GM21390 (cell line): ENCODE measurements around the gene CFI.

ENCODE experiments used
- ATAC-seq: cut with Tn5 transposase; IDR thresholded peaks from one replicate; pipeline ENCODE4 v1.9.1; 2021; ENCODE audit not compliant: unreplicated experiment

The CFI gene

DNA sequence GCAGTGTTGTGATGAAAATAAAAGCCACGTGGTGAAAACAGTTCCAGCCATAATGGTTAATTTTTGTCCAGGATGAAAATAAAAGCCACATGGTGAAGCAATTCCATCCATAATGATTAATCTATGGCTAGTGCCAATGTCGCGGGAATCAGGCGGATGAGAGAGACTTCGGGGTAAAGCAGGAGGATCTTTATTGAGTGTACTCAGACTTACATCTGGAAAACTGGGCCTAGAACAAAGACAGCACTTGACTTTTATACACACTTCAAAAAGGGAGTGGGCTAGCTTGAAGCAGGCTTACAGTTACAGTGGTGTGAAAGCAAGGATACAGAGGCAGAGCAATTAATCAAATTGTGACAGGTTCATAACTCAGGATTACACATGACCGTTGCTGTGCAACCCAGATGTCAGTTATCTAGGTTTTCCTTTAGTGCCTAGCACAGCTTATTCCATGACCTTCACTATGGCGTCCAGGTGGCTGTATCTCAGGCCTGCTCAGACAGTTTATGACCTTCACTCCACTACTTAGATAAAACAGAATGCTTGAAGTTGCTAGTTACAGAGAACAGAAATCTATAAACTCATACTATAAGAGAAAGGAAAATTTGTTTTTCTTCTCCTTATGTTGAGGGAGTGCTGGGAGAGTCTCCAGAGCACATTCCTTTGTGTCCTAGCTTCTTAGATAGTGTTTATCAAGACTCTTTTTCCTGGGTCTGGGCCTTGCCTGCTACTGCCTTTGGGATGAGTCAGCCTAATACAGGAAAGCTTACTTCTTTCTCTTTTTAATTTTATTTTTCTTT, 66.0 kb downstream of the CFI start:
- ATAC-seq, result no peak

DNA sequence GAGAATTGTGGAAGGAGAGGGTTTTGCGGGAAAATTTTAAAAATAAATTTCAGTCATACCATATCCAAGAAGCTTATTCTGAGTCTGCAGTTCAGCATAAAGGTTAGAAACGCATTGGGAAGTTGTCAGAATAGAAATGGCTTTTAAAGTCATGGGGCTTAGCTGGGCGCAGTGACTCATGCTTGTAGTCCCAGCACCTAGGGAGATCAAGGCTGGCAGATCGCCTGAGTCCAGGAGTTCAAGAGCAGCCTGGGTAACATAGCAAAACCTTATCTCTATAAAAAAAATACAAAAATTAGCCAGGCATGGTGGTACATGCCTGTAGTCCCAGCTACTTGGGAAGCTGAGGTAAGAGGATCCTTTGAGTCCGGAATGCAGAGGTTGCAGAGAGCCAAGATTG, 68.1 kb downstream of the CFI start:
- ATAC-seq, result no peak

DNA sequence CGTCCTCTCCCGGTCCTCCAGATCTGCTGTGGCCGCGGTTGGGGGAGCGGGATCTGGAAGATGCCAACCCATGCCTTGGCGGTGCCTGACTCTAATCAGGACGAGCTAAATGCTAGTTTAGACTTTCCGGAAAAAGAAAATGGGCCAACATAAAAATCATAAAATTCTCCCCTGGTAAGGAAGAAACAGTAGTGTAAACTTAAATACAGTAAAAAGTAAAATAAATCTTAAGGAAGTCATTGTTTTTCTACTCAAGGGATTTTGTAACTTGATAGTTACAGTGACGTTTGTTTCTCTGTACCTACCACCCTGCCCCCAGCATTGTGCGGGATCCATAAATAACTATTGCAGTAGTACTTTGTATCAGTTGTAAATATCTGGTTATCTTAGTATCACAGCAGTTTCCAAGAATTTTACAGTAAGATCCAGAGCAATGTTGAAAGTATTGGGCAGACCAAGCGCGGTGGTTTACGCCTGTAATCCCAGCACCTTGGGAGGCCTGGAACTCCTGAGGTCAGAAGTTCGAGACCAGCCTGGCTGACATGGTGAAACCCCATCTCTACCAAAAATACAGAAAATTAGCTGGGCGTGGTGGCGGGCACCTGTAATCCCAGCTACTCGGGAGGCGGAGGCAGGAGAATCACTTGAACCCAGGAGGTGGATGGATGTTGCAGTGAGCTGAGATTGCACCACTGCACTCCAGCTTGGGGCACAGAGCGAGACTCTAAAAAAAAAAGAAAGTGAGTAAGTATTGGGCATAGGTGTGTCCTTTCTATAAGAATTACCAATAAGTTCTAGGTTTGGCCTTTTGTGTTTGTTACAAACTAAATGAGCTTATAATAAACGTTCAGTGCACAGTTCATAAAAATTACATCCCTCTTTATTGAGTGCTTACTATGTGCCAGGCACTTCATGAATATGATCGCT, 70.9 kb downstream of the CFI start:
- no peak for ATAC-seq

- peak; percentile 79 for ATAC-seq
These were observed 71.8 kb downstream of the CFI start, which contains the start of gene PLA2G12A for GRCh38 chr4:109729718-109730618. Gene PLA2G12A (minus strand): TSS chr4:109730070. CDS start chr4:109729809, 261 bp downstream.

DNA sequence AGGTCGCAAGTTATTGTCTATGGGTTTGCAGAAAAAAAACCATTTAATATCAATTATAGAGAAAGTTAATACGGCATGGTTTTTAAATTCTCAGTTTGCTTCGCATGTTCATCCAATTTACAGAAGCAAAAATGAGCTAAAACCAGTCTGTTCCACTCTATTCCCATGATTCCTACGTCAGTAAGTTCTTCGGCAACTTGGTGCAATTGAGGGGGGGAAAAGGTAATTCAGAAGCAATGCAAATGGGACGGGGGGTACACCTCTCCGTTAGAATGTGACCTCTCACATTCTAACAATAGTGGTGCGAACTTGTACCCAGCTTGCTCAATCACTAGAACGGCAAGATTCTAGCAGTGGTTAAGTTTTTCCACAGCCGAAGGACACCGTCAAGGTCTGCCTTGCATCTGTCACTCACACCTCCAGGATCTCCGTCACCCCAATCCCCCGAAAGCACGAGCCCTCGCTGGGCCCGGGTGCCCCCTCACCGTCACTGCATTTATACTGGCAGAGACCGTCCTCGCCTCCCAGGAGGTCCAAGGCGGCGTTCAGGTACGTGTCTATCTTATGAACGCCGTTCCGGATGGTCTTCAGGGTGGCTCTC, 72.6 kb downstream of the CFI start:
- no peak for ATAC-seq

DNA sequence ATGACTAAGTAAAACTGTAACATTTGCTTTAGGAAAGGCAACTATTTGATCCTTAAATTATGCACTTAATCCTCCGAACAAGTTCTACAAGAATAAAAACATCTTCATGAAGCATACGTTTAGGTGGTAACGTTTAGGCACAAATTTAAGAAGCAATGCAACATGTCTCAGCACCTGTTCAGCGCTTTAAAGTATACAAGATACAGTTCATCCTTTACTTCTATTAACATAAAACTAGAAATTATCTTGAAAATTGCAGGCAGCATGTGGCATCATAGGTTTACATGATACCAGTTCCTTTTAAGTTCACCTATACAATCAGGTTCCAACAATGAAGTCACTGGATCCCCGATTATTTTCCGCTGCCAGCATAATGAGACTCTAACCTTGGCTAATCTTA, 73.4 kb downstream of the CFI start:
- no peak for ATAC-seq

GRCh38 chr4:109723110-109723509, 78.7 kb downstream of the CFI start:
- no peak for ATAC-seq

- ATAC-seq, result no peak
These were observed 79.4 kb downstream of the CFI start for GRCh38 chr4:109722357-109722756.

DNA sequence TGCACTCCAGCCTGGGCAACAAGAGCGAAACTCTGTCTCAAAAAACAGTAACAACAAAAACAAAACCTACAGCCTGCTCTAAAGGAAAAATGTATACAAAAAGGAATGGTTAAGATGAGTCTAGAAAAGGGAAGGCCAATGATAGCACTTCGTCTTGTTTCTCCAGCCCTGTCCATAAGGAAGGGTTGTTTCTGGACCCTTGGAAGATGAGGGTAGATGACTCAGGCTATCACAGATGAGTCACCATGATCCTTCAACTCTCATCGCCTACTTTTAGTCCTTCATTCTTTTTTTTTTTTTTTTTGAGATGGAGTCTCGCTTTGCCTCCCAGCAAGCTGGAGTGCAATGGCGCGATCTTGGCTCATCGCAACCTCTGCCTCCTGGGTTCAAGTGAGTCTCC, 80.8 kb downstream of the CFI start:
- no peak for ATAC-seq

DNA sequence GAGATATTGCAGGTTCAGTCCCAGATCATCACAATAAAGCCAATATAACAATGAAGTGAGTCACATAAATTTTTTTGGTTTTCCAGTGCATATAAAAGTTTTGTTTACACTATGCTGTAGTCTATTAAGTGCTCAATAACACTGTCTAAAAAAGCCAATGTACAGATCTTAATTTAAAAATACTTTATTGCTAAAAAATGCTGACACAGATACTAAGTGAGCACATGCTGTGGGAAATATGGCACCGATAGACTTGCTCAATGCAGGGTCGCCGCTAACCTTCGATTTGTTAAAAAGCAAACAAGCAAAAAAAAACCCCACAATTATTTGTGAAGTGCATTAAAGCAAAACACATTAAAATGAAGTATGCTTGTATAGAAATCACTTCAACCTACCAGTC, 82.2 kb downstream of the CFI start:
- ATAC-seq, result no peak

GRCh38 chr4:109718759-109719158, 83.0 kb downstream of the CFI start:
- ATAC-seq, result no peak

- no peak for ATAC-seq
These were observed 88.3 kb downstream of the CFI start for GRCh38 chr4:109713500-109713899.

- ATAC-seq, result peak; percentile 97
These were observed 92.8 kb downstream of the CFI start for GRCh38 chr4:109708990-109709389.

- no peak for ATAC-seq
These were observed 93.4 kb downstream of the CFI start for GRCh38 chr4:109708435-109708834.

GRCh38 chr4:109703664-109704361, 98.0 kb downstream of the CFI start:
- ATAC-seq, result no peak

DNA sequence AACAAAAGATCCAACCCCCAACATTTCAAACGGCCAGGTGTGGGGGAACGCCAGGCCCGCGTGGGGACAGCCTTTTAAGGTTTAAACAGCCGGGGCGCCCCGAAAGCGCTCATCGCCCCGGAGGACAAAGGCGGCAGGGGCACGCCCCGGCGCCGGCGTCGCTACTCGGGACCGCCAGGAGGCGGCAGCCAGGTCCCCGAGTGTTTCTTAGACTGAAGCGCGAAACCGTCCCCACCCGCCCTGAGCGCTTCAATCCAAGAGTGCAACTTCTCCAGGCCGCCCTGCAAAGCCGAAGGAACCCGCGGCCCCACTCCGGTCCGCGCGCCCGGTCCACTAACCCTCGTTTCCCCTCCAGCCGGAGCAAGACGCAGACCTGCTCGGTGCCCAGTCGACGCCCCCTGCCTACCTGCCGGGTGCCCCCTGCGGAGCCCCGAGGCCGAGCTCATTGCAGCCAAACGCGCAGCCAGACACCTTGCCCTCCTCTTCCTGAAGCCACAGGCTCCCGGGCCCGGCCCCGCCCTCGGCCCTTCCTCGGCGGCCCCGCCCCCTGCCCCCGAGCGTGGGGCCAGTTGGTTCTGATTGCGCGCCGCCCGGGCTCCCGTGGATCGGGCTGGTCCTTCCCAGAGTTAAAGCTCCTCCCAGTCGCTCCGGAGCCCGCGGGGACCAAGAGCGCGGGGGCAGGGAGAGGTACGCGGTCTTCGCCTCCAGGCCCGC, 98.7 kb downstream of the CFI start, which contains the start of gene CASP6:
Gene CASP6 (minus strand): TSS at position 496 of the 714 bp plus-strand sequence. CDS start 50 bp downstream, at position 446.
- ATAC-seq, result peak; percentile 72

GRCh38 chr4:109701566-109702410, 100.0 kb downstream of the CFI start:
- no peak for ATAC-seq

GRCh38 chr4:109699553-109700225, 102.1 kb downstream of the CFI start:
- no peak for ATAC-seq
